ENCODE data around the gene ZSCAN20. TPM values are rescaled to one million over a fixed set of nuclear protein-coding genes. Genes with fewer than 3 reads are reported as not detected.

The ZSCAN20 gene
- total RNA-seq, 6 donors from 2014 or later: 2.2 to 5.6 (median 4.8) TPM

DNA sequence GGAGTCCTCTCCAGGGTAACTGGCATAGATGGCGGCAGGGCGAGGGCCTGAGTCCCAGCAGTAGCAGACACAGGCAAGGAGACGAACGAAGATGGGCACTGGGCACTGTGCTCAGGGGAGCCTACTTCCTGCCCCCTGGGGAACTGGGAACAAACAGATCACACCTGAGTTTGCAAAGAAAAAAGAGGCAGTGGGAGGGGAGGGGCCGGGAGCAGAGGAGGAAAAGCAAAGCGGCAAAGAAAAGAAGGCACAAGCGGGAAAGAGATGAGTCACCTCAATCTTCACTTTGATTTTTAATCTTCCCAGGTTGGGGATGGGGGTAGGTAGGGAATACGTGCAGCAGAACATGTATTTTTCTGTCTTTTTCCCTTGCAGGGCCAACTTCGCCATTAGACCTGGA is 44.0 kb downstream of the ZSCAN20 start:
- ATAC-seq (ENCODE audit: low FRiP score in 2 of 2) (no peak), DNase-seq (no peak)
- Histone ChIP-seq H3K4me1 (no peaks in the 10 kb centered on the region), H3K27me3 (no peaks in the 10 kb centered on the region), H3K36me3 (no peaks in the 10 kb centered on the region), H3K9me3 (no peaks in the 10 kb centered on the region), H3K27ac (no peak overlapping the region), H3K4me3 (no peak overlapping the region)
- no peak for TF ChIP-seq POLR2AphosphoS5 (IDR thresholded peaks at IDR 0.05)
- no peak for TF ChIP-seq EP300 (IDR thresholded peaks at IDR 0.05)
- TF ChIP-seq, protein P1, sequence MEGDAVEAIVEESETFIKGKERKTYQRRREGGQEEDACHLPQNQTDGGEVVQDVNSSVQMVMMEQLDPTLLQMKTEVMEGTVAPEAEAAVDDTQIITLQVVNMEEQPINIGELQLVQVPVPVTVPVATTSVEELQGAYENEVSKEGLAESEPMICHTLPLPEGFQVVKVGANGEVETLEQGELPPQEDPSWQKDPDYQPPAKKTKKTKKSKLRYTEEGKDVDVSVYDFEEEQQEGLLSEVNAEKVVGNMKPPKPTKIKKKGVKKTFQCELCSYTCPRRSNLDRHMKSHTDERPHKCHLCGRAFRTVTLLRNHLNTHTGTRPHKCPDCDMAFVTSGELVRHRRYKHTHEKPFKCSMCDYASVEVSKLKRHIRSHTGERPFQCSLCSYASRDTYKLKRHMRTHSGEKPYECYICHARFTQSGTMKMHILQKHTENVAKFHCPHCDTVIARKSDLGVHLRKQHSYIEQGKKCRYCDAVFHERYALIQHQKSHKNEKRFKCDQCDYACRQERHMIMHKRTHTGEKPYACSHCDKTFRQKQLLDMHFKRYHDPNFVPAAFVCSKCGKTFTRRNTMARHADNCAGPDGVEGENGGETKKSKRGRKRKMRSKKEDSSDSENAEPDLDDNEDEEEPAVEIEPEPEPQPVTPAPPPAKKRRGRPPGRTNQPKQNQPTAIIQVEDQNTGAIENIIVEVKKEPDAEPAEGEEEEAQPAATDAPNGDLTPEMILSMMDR (IDR thresholded peaks at IDR 0.05): no peak
- TF ChIP-seq POLR2A (IDR thresholded peaks at IDR 0.05): no peak
- 85 to 86% methylated on average over 9 of the region's 9 CpGs for WGBS, 2 donors

DNA sequence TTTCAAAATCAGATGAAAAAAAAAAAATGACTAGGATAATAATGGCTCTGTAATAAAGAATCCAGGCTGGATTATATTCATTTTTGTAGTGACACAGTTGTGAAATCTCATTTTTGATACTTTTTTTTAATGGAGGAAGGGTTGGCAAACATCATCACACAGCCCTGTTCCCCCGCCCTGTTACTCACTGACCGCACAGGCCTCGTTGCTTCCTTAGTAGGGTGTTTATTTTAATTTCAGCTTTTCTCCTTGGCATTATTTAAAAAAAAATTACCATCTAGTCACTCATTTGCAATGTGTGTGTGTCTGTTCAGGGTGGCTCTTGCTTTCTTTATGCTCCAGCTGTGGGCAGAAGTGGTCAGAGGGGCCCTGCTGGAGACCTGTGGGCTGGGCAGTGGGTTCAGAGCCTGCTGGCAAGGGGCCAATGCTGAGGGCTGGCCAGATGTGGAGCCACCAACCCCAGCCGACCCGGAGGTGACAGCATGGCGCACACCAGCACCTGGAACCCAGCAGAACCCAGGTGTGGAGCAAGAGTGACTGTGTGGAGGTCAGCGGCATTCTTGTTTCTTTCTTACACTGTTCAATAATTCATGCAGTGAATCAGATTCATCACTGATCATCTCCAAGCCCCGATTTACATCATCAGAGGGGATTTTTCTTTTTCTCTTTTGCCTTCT is 44.6 kb downstream of the ZSCAN20 start:
- TF ChIP-seq POLR2A (IDR thresholded peaks at IDR 0.05): no peak
- TF ChIP-seq POLR2AphosphoS5 (IDR thresholded peaks at IDR 0.05): no peak
- TF ChIP-seq, protein P1 (IDR thresholded peaks at IDR 0.05): no peak
- TF ChIP-seq EP300 (IDR thresholded peaks at IDR 0.05): no peak
- Histone ChIP-seq H3K36me3 (no peaks in the 10 kb centered on the region), H3K4me3 (no peak overlapping the region), H3K27ac (no peak overlapping the region), H3K9me3 (no peaks in the 10 kb centered on the region), H3K4me1 (no peaks in the 10 kb centered on the region), H3K27me3 (no peaks in the 10 kb centered on the region)
- no peak for DNase-seq
- WGBS, 2 donors: 80 to 83% methylated on average over 8 of the region's 8 CpGs
- no peak for ATAC-seq (ENCODE audit: low FRiP score in 2 of 2)

DNA sequence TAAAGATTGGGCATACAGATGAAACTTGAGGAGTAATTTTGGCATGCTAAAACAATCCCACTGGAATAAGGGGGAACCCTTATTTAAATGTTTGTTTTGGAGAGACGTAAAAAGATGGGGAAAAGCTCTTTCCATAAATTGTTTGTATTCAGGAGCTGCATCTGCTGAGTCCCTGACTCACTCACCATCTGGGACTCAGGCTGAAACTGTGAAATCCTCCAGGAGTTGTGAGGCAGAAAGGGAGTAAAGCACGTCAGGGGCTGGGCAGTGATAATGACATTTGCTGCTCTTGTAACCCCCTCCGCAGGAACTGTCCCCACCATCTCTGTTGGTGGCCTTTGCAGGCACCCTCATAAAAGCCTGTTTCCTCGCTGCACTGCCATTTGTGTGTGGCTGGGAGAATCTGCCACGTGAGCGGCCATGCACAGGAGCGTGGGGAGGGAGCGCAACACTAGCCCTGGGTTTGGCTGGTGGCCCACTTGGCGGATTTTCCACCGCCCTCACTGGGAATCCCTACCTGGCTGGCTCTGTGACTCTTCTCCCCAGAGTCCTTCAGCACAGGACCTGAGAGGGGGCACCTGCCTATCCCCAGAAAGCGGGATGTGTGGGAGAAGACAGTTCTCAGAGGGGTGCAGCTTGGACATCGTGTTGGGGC is 45.3 kb downstream of the ZSCAN20 start:
- no peaks in the 10 kb centered on the region for H3K9me3 ChIP-seq
- ATAC-seq (ENCODE audit: low FRiP score in 2 of 2) (no peak), DNase-seq (no peak)
- no peaks in the 10 kb centered on the region for H3K36me3 ChIP-seq
- no peaks in the 10 kb centered on the region for H3K27me3 ChIP-seq
- WGBS, 2 donors: 81 to 88% methylated on average over 4 to 12 of the region's 12 CpGs
- H3K27ac ChIP-seq: no peak overlapping the region
- no peak overlapping the region for H3K4me3 ChIP-seq
- no peak for TF ChIP-seq EP300 (IDR thresholded peaks at IDR 0.05)
- no peak for TF ChIP-seq POLR2AphosphoS5 (IDR thresholded peaks at IDR 0.05)
- TF ChIP-seq, protein P1 (IDR thresholded peaks at IDR 0.05): no peak
- no peak for TF ChIP-seq POLR2A (IDR thresholded peaks at IDR 0.05)
- no peaks in the 10 kb centered on the region for H3K4me1 ChIP-seq

DNA sequence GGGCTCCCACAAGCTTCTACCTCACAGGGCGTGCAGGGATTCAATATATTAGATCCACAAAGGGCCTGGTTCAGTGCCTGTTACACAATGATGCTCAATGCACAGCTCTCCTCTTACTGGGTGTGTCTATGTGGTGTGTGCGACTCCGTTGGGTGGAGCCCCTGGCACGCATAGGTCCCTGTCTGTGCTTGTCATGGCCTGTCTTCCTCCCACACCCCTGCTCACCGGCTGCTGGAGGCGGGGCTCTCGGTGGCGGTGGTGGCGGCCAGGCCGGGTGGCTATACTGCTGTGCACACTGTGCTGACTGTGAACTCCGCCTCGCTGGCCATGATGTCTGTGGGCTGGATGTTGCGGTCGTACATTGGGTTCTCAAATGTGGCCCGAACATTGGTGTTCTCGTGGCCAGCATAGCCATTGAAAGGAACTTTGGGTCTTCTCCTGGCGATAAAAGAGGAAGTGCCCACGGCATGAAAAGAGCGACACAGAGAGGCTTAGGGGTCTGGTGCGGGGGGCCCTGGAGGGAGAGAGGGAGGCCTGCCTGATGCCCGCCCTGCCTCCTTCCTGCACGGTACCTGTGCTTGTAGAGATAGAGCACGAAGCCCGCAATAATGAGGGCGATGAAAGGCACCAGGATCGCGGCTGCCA is 46.9 kb downstream of the ZSCAN20 start:
- 86 to 89% methylated on average over 18 to 26 of the region's 27 CpGs for WGBS, 2 donors
- no peaks in the 10 kb centered on the region for H3K9me3 ChIP-seq
- H3K4me3 ChIP-seq: no peak overlapping the region
- TF ChIP-seq POLR2AphosphoS5 (IDR thresholded peaks at IDR 0.05): no peak
- DNase-seq (peak in 1 of 2 donors; percentile 68), ATAC-seq (ENCODE audit: low FRiP score in 2 of 2) (no peak)
- no peaks in the 10 kb centered on the region for H3K36me3 ChIP-seq
- no peaks in the 10 kb centered on the region for H3K27me3 ChIP-seq
- H3K4me1 ChIP-seq: no peaks in the 10 kb centered on the region
- H3K27ac ChIP-seq: no peak overlapping the region

DNA sequence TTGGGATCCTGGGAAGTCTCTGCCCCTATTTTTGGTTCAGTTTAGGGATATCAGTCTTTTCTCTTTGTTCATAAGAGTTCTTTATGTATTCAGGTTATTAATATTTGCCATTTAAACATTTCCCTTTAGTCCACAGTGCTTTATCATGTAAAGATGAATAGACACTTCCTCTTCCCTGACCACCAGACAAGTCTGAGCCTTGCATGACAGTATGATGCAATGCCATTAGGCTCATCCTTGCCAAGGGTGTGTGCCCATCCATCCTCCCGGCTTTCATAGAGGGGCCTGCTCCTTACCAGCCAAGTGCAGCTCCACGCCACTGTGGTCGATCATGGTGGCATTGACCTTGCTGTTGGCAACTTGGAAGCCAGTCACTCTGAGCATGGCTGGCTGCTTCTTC is 52.1 kb downstream of the ZSCAN20 start:
- no peak for ATAC-seq (ENCODE audit: low FRiP score in 2 of 2)
- 78 to 82% methylated on average over 3 of the region's 3 CpGs for WGBS, 2 donors
- no peaks in the 10 kb centered on the region for H3K27me3 ChIP-seq
- H3K36me3 ChIP-seq: no peaks in the 10 kb centered on the region
- DNase-seq: no peak
- no peaks in the 10 kb centered on the region for H3K4me1 ChIP-seq
- H3K9me3 ChIP-seq: no peaks in the 10 kb centered on the region
- TF ChIP-seq, protein P1 (IDR thresholded peaks at IDR 0.05): no peak
- no peak for TF ChIP-seq POLR2A (IDR thresholded peaks at IDR 0.05)
- no peak for TF ChIP-seq POLR2AphosphoS5 (IDR thresholded peaks at IDR 0.05)
- no peak for TF ChIP-seq EP300 (IDR thresholded peaks at IDR 0.05)
- H3K27ac ChIP-seq: no peak overlapping the region
- no peak overlapping the region for H3K4me3 ChIP-seq
